Measurements from ENCODE around the gene AURKA.

- TF ChIP-seq GATA2 (IDR thresholded peaks at IDR 0.05; ENCODE audit: low read depth, low read length) (no peak), GATA3 (IDR thresholded peaks at IDR 0.05; ENCODE audit: low read depth, low read length) (no peak)
Observed at GRCh38 chr20:56409521-56409920, 17.5 kb upstream of the AURKA start.
